GM19467 (cell line): ENCODE data around the gene APOE.
"Not testable (repeated sequence)": the region's sequence is repeated elsewhere in the genome, so short reads cannot be mapped to it uniquely, and the experiment has no call there.

Experiments
- ATAC-seq: cut with Tn5 transposase; IDR thresholded peaks from one replicate; pipeline ENCODE4 v1.9.1; 2021; ENCODE audit warnings: mild to moderate bottlenecking, moderate library complexity; ENCODE audit not compliant: unreplicated experiment

APOE gene

DNA sequence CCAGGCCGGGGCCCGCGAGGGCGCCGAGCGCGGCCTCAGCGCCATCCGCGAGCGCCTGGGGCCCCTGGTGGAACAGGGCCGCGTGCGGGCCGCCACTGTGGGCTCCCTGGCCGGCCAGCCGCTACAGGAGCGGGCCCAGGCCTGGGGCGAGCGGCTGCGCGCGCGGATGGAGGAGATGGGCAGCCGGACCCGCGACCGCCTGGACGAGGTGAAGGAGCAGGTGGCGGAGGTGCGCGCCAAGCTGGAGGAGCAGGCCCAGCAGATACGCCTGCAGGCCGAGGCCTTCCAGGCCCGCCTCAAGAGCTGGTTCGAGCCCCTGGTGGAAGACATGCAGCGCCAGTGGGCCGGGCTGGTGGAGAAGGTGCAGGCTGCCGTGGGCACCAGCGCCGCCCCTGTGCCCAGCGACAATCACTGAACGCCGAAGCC is 3.3 kb downstream of the APOE start:
- ATAC-seq = no peak

- no peak for ATAC-seq
These were observed 4.2 kb downstream of the APOE start for GRCh38 chr19:44909775-44910174.

DNA sequence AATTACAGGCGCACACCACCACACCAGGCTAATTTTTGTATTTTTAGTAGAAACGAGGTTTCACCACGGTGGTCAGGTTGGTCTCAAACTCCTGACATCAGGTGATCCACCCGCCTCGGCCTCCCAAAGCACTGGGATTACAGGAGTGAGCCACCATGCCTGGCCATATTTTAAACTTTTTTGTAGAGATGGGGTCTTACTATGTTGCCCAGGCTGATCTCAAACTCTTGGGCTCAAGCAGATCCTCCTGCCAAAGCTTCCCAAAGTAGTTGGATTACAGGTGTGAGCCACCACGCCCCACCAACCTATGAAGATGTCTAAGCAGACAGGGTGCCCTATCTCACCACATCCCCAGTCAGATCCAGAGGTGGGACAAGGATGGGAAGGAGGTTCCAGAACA is 6.3 kb downstream of the APOE start:
- not testable (repeated sequence) for ATAC-seq

DNA sequence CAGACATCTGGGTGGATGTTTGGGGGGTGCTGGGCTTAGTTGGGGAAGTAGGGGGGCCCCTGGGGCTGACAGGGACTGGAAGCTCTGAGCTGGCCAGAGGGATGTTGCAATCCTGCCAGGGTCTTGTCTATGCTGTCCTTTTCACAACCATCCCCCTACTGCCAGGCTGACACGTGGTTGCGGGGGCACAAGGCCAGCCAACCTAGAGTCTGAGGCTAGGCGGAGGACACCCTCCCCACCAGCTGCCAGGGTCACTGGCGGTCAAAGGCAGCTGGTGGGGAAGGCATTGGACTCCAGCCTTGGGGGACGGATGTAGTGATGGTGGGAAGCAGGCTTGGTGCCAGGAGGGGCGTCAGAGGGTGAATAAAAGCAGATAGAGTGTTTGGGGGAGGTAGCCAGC is 7.3 kb downstream of the APOE start:
- no peak for ATAC-seq

DNA sequence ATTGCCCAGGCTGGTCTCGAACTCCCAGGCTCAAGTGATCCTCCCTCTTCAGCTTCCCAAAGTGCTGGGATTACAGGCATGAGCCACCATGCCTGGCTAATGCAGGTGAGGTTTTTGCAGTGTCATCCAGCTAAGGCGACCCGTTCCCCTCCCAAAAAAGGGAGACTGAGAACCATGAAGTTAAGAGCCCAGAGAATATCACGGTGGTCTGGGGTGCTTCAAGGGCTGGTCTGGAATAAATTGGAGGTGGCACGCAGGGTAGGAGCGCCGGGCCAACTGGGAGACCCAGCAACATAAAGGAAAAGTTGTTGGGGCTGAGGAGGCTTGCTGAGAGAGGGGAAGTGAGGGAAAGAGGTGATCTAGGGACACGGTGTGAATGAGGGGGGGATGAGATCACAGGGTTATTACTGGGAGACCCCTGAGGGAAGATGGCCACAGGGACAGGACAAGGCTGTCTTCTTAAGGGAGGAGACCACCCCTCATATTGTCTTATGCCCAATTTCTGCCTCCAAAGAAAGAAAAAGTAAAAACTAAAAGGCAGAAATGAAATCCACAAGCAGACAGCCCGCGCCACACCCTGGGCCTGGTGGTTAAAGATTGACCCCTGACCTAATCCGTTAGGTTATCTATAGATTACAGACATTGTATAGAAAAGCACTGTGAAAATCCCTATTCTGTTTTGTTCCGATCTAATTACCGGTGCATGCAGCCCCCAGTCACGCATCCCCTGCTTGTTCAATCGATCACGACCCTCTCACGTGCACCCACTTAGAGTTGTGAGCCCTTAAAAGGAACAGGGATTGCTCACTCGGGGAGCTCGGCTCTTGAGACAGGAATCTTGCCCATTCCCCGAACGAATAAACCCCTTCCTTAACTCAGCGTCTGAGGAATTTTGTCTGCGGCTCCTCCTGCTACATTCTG is 8.2 kb downstream of the APOE start:
- ATAC-seq = not testable (repeated sequence)

DNA sequence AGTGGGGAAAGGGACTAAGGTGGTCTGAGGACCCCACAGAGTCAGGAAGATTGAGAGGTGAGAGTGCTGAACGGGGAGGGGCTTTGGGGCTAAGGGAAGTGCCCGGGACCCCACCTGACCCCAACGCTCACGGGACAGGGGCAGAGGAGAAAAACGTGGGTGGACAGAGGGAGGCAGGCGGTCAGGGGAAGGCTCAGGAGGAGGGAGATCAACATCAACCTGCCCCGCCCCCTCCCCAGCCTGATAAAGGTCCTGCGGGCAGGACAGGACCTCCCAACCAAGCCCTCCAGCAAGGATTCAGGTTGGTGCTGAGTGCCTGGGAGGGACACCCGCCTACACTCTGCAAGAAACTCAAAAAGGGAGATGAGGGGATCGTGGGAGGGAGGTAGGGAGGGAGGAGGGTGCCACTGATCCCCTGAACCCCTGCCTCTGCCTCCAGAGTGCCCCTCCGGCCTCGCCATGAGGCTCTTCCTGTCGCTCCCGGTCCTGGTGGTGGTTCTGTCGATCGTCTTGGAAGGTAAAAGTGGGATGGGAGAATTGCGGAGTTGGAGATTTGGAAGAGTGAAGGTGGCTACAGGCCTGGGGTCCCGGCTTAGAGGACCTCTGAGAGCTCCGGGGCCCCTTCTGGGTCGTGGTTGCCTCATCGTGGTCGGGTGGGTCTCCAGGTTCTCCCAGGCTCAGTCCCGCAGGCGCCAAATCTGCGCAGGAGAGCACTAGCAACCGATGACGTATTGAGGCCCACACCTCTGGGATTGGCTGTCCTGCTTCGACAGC is 9.0 kb downstream of the APOE start, which contains the start of gene APOC1:
Gene APOC1 (plus strand): TSS at position 176 of the 774 bp plus-strand sequence. CDS start 284 bp downstream, at position 460.
- peak; percentile 80 for ATAC-seq

DNA sequence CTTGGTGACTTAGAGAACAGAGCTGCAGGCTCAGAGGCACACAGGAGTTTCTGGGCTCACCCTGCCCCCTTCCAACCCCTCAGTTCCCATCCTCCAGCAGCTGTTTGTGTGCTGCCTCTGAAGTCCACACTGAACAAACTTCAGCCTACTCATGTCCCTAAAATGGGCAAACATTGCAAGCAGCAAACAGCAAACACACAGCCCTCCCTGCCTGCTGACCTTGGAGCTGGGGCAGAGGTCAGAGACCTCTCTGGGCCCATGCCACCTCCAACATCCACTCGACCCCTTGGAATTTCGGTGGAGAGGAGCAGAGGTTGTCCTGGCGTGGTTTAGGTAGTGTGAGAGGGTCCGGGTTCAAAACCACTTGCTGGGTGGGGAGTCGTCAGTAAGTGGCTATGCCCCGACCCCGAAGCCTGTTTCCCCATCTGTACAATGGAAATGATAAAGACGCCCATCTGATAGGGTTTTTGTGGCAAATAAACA is 18.7 kb downstream of the APOE start:
- no peak for ATAC-seq

DNA sequence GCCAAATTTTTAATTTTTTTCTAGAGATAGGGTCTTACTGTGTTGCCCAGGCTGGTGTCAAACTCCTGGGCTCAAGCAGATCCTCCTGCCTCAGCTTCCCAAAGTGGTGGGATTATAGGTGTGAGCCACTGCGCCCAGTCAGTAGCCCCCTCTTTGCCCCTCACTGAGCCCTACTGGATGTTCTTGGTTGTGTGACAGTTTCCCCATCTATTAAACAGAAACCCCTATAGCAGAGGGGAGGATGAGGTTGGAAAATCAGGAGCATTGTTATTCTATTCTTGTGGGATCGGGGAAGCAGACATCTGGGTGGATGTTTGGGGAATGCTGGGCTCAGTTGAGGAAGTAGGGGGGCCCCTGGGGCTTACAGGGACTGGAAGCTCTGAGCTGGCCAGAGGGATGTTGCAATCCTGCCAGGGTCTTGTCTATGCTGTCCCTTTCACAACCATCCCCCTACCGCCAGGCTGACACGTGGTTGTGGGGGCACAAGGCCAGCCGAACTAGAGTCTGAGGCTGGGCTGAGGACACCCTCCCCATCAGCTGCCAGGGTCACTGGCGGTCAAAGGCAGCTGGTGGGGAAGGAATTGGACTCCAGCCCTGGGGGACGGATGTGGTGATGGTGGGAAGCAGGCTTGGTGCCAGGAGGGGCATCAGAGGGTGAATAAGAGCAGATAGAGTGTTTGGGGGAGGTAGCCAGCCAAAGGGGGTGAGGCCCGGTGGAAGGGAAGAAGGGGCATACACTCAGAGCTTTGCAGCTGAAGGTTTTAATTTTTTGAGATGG is 19.7 kb downstream of the APOE start:
- ATAC-seq = no peak

GRCh38 chr19:44926245-44927077 is 20.9 kb downstream of the APOE start:
- ATAC-seq = not testable (repeated sequence)

DNA sequence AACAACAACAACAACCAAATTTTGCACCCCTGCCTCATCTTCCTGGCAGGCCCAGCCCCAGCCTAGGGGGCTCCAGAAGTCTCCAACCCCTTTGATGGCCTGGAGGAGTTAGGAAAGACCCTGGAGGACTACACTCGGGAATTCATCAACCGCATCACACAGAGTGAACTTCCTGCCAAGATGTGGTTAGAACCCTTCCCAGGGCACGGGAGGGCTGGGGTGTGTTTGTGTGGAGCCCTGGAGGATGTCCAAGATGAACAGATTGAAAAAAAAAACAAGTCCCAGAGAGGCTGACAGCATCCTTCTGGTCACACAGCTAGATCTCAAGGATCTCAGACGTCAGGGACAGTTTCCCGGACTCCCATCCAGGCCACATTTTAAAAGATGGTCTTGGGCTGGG is 22.1 kb downstream of the APOE start:
- ATAC-seq = no peak

DNA sequence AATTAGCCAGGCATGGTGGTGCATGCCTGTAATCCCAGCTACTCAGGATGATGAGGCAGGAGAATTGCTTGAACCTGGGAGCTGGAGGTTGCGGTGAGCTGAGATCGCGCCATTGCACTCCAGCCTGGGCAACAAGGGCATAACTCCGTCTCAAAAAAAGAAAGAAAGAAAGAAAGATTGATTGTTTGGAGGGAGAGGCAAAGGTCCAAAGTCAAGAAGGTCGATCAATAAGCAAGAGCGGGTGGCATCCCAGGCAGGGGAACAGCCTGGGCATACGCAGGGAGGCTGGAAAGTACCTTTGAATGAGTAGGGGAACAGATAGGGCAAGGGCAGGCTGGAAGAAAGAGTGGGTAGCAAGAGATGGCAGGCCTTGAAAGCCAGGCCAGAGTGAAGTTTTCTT is 24.5 kb downstream of the APOE start:
- ATAC-seq = no peak

GRCh38 chr19:44931541-44931940 is 25.9 kb downstream of the APOE start:
- no peak for ATAC-seq

DNA sequence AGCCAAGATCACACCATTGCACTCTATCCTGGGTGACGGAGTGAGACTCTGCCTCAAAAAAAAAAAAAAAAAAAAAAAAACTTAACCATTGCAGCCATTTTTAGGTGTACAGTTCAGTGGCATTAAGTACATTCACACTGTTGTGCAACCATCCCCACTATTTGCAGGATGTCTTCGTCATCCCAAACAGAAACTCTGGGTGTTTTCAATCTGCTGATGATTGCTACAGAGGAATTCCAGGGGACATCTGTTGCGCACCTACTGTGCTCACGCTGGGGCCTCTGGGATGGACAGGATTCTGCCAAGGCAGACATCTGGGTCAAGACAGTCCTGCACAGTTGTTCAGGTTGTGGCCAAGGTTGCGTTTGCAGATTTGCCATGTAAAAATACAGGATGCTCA is 34.1 kb downstream of the APOE start:
- no peak for ATAC-seq

DNA sequence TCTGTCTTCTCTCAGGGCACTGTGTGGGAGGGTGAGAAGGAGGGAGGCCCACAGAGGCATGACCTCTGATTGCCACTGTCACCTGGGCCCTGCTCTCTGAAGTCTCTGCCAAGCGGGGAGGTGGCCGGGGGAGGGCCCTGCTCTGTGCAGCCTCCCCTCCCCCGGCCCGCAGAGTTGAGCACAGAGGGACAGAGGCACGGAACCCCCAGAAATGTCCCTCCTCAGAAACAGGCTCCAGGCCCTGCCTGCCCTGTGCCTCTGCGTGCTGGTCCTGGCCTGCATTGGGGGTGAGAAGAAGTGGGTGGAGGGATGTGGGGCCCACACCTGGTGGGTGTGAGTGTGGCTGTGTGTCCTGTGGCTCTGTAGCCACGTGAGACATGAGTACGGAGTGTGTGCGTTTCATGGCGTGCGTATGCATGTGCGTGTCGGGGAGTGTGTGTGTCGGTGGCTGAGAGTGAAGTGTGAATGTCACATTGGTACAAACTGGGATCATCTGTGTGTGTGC is 36.5 kb downstream of the APOE start, which contains the start of gene APOC4:
Gene APOC4 (plus strand): TSS at position 171 of the 505 bp plus-strand sequence. CDS start 41 bp downstream, at position 212.
- no peak for ATAC-seq

- ATAC-seq = no peak
These were observed 38.2 kb downstream of the APOE start for GRCh38 chr19:44943801-44944249.

DNA sequence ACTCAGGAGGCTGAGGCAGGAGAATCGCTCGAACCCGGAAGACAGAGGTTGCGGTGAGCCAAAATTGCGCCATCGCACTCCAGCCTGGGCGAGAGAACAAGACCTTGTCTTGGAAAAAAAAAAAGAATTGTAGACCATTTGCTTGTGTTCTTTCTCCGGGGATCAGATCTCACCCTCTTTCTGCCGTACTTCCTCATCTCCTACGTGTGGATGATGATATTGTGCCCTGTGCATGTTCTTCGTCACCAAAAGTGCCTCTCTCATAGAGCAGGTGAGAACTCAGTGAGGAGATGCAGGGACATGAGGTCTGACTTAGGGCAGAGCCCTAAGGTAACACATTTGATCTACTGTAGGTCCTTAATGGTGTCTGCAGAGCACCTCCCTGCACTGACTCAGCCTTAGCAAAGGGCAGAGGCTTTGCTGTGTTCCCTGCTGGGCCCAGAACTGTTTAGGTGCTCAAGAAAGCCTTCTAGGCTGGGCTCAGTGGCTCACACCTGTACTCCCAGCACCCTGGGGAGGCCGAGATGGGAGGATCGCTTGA is 41.5 kb downstream of the APOE start:
- ATAC-seq = no peak

DNA sequence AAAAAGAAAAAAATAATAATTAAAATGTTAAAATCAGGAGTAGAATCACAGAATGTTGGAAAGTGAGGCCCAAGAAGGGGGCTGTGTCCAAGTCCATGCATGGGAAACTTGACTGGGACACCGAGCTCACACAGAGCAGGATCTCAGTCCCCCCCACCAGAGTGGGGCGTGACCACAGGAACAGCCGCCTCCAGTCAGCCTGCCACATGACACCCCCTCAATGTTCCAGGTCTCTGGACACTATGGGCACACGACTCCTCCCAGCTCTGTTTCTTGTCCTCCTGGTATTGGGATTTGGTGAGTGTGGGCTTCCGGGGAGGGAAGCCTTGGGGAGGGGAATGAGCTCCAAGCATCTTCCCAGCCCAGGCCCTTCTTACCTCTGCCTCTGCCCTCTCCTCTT is 42.6 kb downstream of the APOE start:
- ATAC-seq = no peak

DNA sequence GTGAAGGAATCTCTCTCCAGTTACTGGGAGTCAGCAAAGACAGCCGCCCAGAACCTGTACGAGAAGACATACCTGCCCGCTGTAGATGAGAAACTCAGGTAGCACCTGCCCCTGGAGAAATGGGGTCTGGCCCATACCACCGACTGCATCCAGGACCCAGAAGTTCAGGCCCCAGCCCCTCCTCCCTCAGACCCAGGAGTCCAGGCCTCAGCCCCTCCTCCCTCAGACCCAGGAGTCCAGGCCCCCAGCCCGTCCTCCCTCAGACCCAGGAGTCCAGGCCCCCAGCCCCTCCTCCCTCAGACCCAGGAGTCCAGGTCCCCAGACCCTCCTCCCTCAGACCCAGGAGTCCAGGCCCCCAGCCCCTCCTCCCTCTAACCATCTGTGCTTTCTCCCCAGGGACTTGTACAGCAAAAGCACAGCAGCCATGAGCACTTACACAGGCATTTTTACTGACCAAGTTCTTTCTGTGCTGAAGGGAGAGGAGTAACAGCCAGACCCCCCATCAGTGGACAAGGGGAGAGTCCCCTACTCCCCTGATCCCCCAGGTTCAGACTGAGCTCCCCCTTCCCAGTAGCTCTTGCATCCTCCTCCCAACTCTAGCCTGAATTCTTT is 43.3 kb downstream of the APOE start:
- no peak for ATAC-seq

DNA sequence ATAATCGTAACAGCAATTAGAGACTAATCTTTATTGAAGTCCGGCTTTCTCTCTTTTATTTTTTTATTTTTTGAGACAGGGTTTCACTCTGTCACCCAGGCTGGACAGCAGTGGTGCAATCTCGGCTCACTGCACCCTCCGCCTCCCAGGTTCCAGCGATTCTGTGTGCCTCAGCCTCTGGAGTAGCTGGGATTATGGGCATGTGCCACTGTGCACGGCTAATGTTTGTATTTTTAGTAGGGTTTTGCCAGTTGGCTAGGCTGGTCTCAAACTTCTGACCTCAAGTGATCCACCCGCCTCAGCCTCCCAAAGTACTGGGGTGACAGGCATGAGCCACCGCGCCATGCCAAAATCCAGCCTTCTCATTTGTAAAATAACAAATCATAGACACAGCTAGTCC is 44.0 kb downstream of the APOE start:
- ATAC-seq = no peak
